Stimulated activated effector memory CD8-positive, alpha-beta T cell treated with anti-CD3 and anti-CD28 coated beads, Interleukin-12 subunit alpha, Interleukin-12 subunit beta, amount 100 ng/mL, for 72 hours (primary cell): ENCODE results near the gene VPS36.
"Not testable (repeated sequence)": the region's sequence is repeated elsewhere in the genome, so short reads cannot be mapped to it uniquely, and the experiment has no call there.

ENCODE experiments used
- ATAC-seq: fragments of 150-1000 bp; cut with Tn5 transposase; 2 replicates; pipeline ENCODE4 v1.10.0; 2021
- DNase-seq, 2 donors: peaks; one replicate each; pipeline ENCODE4 v3.0.0; 2021 to 2022; ENCODE audit warnings: low spot score in 2 of 2
- H3K27ac Mint-ChIP-seq: one replicate; pipeline ENCODE4 v1.8.0; 2022; ENCODE audit warnings: mild to moderate bottlenecking, mixed read lengths
- H3K36me3 Mint-ChIP-seq: one replicate; pipeline ENCODE4 v1.8.0; 2022; ENCODE audit warnings: mild to moderate bottlenecking, mixed read lengths
- H3K4me1 Mint-ChIP-seq: one replicate; pipeline ENCODE4 v1.8.0; 2022; ENCODE audit warnings: mixed read lengths
- H3K4me3 Mint-ChIP-seq: one replicate; pipeline ENCODE4 v1.8.0; 2022; ENCODE audit warnings: mild to moderate bottlenecking, mixed read lengths
- H3K9me3 Mint-ChIP-seq: one replicate; pipeline ENCODE4 v1.8.0; 2022; ENCODE audit warnings: mixed read lengths

Gene VPS36

GRCh38 chr13:52451135-52451804, 836 bp upstream of the VPS36 start:
- H3K27ac Mint-ChIP-seq: peak overlapping the region; percentile 94
- ATAC-seq: no peak
- DNase-seq: no peak
- peak overlapping the region; percentile 91 for H3K4me3 Mint-ChIP-seq
- peaks cover 53% of the 10 kb centered on the region for H3K4me1 Mint-ChIP-seq
- H3K36me3 Mint-ChIP-seq: peaks cover 31% of the 10 kb centered on the region
- H3K9me3 Mint-ChIP-seq: no peaks in the 10 kb centered on the region

DNA sequence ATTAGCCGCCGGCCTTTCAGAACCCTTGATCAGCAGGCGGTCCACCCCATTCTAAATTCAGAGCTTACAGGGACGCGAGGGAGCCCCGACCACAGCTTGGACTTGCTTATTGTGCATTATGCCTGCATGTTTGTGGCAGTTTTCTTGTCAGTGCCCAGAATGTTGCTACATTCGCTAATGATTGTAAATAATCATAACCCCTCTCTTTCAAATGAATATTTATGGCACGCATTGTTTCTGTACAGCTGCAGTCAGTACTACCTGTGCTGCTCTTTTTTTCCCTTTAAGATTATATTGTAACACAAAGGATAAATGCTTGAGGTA, 321 bp upstream of the VPS36 start:
- no peaks in the 10 kb centered on the region for H3K9me3 Mint-ChIP-seq
- no peak for ATAC-seq
- H3K27ac Mint-ChIP-seq: peak overlapping the region; percentile 94
- peaks cover 53% of the 10 kb centered on the region for H3K4me1 Mint-ChIP-seq
- H3K36me3 Mint-ChIP-seq: peaks cover 31% of the 10 kb centered on the region
- DNase-seq: no peak
- H3K4me3 Mint-ChIP-seq: peak overlapping the region; percentile 91

- no peaks in the 10 kb centered on the region for H3K9me3 Mint-ChIP-seq
Measured at GRCh38 chr13:52449331-52450011, 963 bp downstream of the VPS36 start.

DNA sequence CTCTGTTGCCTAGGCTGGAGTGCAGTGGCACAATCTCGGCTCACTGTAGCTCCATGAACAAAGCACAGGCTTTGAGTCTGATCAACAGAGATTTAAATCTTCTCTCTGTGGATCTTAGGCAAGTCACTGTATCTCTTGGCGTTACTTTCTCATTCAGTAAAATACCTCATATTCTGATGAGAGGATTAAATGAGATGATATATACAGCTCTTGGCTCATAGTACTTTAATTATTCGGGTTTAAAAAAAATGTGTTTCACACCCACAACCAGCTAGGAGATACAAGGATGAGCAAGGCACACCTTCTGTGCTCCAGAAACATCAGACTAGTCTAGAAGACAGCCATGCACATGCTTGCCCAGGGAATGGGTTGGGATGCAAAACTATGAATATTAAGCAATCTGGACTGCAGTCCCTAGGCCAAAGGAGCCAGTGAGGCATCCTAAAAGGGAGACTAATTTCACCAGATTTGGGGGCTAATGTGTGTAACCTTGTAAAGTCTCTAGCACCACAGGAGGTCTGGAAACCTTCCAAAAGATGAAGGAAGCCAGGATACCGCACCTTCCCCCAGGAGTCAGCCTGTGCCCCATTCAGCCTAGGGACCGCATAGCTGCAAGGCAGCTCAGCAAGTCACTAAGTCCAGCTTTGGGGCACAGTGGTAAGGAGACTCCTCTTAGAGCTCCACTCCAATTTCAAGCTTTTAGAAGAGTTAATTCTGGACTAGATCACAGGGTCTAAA, 2.5 kb downstream of the VPS36 start:
- Mint-ChIP-seq H3K9me3 (no peaks in the 10 kb centered on the region), H3K27ac (peak overlapping the region; percentile 94), H3K4me1 (peaks cover 36% of the 10 kb centered on the region), H3K4me3 (peak overlapping the region; percentile 91), H3K36me3 (peaks cover 32% of the 10 kb centered on the region)
- DNase-seq (no peak), ATAC-seq (no peak)

More at GRCh38 chr13:52449331-52450011, 963 bp downstream of the VPS36 start:
- H3K27ac Mint-ChIP-seq: peak overlapping the region; percentile 94
- ATAC-seq (no peak), DNase-seq (no peak)
- H3K36me3 Mint-ChIP-seq: peaks cover 32% of the 10 kb centered on the region
- H3K4me3 Mint-ChIP-seq: peak overlapping the region; percentile 91
- peaks cover 45% of the 10 kb centered on the region for H3K4me1 Mint-ChIP-seq

- peaks cover 35% of the 10 kb centered on the region for H3K4me1 Mint-ChIP-seq
- H3K36me3 Mint-ChIP-seq: peaks cover 33% of the 10 kb centered on the region
- ATAC-seq (peak; percentile 66), DNase-seq (no peak)
- peak overlapping the region; percentile 91 for H3K4me3 Mint-ChIP-seq
- peak overlapping the region; percentile 94 for H3K27ac Mint-ChIP-seq
- H3K9me3 Mint-ChIP-seq: no peaks in the 10 kb centered on the region
Measured at GRCh38 chr13:52447354-52447753, 3.1 kb downstream of the VPS36 start.

GRCh38 chr13:52446265-52446664, 4.2 kb downstream of the VPS36 start:
- peaks cover 35% of the 10 kb centered on the region for H3K4me1 Mint-ChIP-seq
- peaks cover 39% of the 10 kb centered on the region for H3K36me3 Mint-ChIP-seq
- DNase-seq: no peak
- H3K4me3 Mint-ChIP-seq: no peak overlapping the region
- H3K27ac Mint-ChIP-seq: no peak overlapping the region
- H3K9me3 Mint-ChIP-seq: no peaks in the 10 kb centered on the region
- no peak for ATAC-seq

DNA sequence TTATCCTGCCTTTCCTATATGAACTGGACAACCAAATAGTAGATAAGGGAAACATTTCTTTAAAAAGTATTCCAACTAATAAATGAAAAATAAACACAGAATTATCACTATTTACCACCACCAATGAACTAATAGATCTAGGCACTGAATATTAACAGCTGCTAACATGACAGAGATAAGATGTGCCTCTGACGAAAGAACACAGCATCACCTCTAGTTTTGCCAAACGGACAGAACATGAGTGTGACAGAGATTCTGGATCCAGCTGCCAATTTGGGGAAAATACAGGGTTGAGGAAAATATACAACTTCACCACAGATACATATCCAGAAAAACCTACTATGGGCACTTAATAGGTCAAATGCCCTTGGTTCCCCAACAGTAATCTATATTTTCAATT, 18.0 kb downstream of the VPS36 start:
- H3K4me1 Mint-ChIP-seq: no peaks in the 10 kb centered on the region
- no peaks in the 10 kb centered on the region for H3K9me3 Mint-ChIP-seq
- H3K27ac Mint-ChIP-seq: no peak overlapping the region
- ATAC-seq (no peak), DNase-seq (no peak)
- peaks cover 100% of the 10 kb centered on the region for H3K36me3 Mint-ChIP-seq
- no peak overlapping the region for H3K4me3 Mint-ChIP-seq

GRCh38 chr13:52428295-52428694, 22.1 kb downstream of the VPS36 start:
- Mint-ChIP-seq H3K4me3 (no peak overlapping the region), H3K36me3 (peaks cover 100% of the 10 kb centered on the region), H3K9me3 (no peaks in the 10 kb centered on the region), H3K4me1 (no peaks in the 10 kb centered on the region), H3K27ac (no peak overlapping the region)
- ATAC-seq: no peak
- DNase-seq: no peak

DNA sequence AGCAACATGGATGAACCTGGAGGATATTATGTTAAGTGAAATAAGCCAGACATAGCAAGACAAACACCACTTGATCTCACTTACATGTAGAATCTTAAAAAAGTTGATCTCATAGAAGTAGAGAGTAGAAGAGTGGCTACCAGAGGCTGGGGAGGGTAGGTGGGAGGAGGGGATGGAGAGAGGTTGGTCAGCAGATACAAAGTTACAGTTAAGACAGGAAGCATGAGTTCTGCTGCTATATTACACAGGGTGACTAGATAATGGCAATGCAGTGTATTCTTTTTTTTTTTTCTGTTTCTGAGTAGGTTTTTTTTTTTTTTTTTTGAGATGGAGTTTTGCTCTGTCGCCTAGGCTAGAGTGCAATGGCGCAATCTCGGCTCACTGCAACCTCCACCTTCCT, 29.2 kb downstream of the VPS36 start:
- DNase-seq (no peak), ATAC-seq (no peak)
- Mint-ChIP-seq H3K9me3 (no peaks in the 10 kb centered on the region), H3K27ac (no peak overlapping the region), H3K36me3 (peaks cover 99% of the 10 kb centered on the region), H3K4me3 (no peak overlapping the region), H3K4me1 (no peaks in the 10 kb centered on the region)

DNA sequence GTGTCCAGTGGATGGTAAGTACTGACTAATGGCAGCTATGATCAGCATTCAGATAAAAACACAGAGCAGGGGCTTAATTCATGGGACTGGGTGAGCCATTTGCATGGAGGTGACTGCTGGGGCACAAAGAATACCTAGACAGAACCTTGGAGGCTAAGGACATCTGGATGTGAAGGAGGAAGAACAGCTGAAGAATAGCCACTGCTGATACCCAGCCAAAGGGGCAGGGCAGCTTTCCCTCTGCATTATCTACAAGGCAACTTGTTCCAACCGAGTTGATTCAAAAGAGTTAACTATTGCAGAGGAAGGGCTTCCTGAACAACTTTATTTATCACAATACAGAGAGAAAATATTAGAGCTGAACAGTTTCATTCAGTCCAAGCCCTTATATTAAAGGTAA, 31.4 kb downstream of the VPS36 start:
- no peak for DNase-seq
- Mint-ChIP-seq H3K9me3 (no peaks in the 10 kb centered on the region), H3K27ac (peak overlapping the region; percentile 9), H3K36me3 (peaks cover 99% of the 10 kb centered on the region), H3K4me1 (no peaks in the 10 kb centered on the region), H3K4me3 (no peak overlapping the region)
- ATAC-seq: no peak

- no peak for ATAC-seq
- no peak for DNase-seq
- H3K27ac Mint-ChIP-seq: peak overlapping the region; percentile 13
- H3K4me3 Mint-ChIP-seq: no peak overlapping the region
- H3K36me3 Mint-ChIP-seq: peaks cover 94% of the 10 kb centered on the region
- H3K4me1 Mint-ChIP-seq: peaks cover 7% of the 10 kb centered on the region
- H3K9me3 Mint-ChIP-seq: no peaks in the 10 kb centered on the region
Measured at GRCh38 chr13:52414963-52415362, 35.5 kb downstream of the VPS36 start.

- DNase-seq (no peak), ATAC-seq (no peak)
- Mint-ChIP-seq H3K4me3 (no peak overlapping the region), H3K27ac (peak overlapping the region; percentile 13), H3K36me3 (peaks cover 89% of the 10 kb centered on the region), H3K4me1 (peaks cover 7% of the 10 kb centered on the region), H3K9me3 (no peaks in the 10 kb centered on the region)
Measured at GRCh38 chr13:52414051-52414450, 36.4 kb downstream of the VPS36 start.

GRCh38 chr13:52412128-52412527, 38.3 kb downstream of the VPS36 start:
- Mint-ChIP-seq H3K9me3 (no peaks in the 10 kb centered on the region), H3K4me3 (no peak overlapping the region), H3K36me3 (peaks cover 70% of the 10 kb centered on the region), H3K4me1 (peaks cover 7% of the 10 kb centered on the region), H3K27ac (peak overlapping the region; percentile 56)
- no peak for ATAC-seq
- no peak for DNase-seq

DNA sequence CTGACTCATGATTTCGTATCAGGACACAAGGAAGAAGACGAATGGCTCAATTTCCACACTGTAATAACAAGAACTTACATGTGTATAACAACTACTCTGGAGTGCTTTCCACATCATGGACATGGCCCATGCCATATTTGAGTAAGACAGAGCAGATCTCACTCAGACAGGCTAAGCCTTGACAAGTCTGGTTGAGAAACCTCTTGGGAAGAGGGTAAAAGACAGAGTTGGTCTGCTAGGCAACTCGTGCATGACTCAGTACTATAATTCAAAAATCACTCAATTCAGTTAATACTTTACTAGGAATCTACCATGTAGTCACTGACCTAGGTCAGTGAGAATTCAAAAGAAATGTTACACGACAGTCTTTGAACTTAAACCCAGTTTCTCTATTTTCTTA, 38.8 kb downstream of the VPS36 start:
- H3K9me3 Mint-ChIP-seq: no peaks in the 10 kb centered on the region
- peak; percentile 97 for ATAC-seq
- H3K4me1 Mint-ChIP-seq: peaks cover 7% of the 10 kb centered on the region
- DNase-seq: no peak
- H3K36me3 Mint-ChIP-seq: peaks cover 65% of the 10 kb centered on the region
- peak overlapping the region; percentile 56 for H3K27ac Mint-ChIP-seq
- no peak overlapping the region for H3K4me3 Mint-ChIP-seq

DNA sequence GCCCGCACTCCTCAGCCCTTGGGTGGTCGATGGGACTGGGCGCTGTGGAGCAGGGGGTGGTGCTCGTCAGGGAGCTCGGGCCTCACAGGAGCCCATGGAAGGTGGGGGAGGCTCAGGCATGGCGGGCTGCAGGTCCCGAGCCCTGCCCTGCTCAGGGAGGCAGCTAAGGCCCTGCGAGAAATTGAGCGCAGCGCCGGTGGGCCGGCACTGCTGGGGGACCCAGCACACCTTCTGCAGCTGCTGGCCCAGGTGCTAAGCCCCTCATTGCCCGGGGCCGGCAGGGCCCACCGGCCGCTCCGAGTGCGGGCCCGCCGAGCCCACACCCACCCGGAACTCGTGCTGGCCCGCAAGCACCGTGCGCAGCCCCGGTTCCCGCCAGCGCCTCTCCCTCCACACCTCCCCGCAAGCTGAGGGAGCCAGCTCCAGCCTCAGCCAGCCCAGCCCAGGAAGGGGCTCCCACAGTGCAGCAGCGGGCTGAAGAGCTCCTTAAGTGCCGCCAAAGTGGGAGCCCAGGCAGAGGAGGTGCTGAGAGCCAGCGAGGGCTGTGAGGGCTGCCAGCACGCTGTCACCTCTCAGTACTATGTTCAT, 42.3 kb downstream of the VPS36 start:
- H3K27ac Mint-ChIP-seq, DNase-seq, ATAC-seq, H3K4me3 Mint-ChIP-seq, H3K9me3 Mint-ChIP-seq: not testable (repeated sequence)
- peaks cover 21% of the 10 kb centered on the region for H3K4me1 Mint-ChIP-seq
- peaks cover 31% of the 10 kb centered on the region for H3K36me3 Mint-ChIP-seq
